ENCODE measurements around the gene MFN1.

Gene MFN1

DNA sequence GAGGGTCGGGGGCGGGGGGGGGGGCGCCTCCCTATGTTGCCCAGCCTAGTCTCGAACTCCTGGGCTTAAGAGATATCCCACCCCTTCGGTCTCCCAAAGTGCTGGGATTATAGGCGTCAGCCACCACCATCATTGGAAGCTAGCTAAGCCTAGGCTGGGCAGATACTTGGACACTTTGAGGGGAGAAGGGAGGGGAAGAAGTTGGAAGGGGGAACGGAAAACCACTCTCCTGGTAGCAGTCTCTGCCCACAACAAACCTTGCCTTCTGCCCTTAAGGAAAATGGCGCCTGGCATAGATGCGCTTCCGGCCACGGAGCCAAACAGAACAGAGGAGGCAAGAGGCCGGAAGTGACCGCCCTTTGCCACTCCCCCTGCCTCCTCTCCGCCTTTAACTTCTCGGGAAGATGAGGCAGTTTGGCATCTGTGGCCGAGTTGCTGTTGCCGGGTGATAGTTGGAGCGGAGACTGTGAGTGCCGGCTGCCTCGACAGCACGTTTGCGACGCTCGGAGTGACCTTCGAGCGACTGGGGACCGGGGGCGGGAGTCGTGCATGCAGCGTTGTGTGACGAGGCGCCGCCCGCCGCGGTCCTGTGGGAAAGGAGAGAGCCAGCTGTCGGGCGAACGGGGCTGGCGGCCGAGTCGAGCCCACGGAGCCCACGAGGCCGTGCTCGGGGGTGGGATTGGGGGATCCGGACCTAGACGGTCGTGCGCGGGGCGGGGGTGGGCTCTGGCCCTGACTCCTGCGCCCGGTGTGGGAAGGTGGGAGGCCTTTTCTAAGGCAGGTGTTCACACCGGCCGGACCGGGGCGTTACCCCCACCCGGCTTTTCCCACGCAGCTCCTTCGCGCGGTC lies at the start of gene MFN1 (continued):
- TF ChIP-seq, protein P1, sequence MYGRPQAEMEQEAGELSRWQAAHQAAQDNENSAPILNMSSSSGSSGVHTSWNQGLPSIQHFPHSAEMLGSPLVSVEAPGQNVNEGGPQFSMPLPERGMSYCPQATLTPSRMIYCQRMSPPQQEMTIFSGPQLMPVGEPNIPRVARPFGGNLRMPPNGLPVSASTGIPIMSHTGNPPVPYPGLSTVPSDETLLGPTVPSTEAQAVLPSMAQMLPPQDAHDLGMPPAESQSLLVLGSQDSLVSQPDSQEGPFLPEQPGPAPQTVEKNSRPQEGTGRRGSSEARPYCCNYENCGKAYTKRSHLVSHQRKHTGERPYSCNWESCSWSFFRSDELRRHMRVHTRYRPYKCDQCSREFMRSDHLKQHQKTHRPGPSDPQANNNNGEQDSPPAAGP (tag by site-specific recombination; IDR thresholded peaks at IDR 0.05): no peak
- TF ChIP-seq HOXD13 (CRISPR knock-in tag; IDR thresholded peaks at IDR 0.05; ENCODE audit: borderline replicate concordance) (no peak), ZNF19 (tag by site-specific recombination; IDR thresholded peaks at IDR 0.05; ENCODE audit: low read depth) (no peak), PRDM6 (tag by site-specific recombination; IDR thresholded peaks at IDR 0.05) (no peak), PRDM1 (tag by site-specific recombination; IDR thresholded peaks at IDR 0.05) (no peak), ZNF341 (tag by site-specific recombination; IDR thresholded peaks at IDR 0.05; ENCODE audit: low read depth) (no peak; the same call in 1 of the 2 replicates), ZNF121 (tag by site-specific recombination; IDR thresholded peaks at IDR 0.05) (0 out of 2 replicates have a peak, but pooled peaks have one; percentile 0), ZNF560 (tag by site-specific recombination; IDR thresholded peaks at IDR 0.05; ENCODE audit: borderline replicate concordance) (no peak), ZNF837 (tag by site-specific recombination; IDR thresholded peaks at IDR 0.05) (no peak), ZNF626 (tag by site-specific recombination; IDR thresholded peaks at IDR 0.05) (no peak), MEIS1 (CRISPR knock-in tag; IDR thresholded peaks at IDR 0.05; ENCODE audit: borderline replicate concordance) (no peak), ZNF624 (tag by site-specific recombination; IDR thresholded peaks at IDR 0.05) (no peak), ZNF621 (tag by site-specific recombination; IDR thresholded peaks at IDR 0.05) (no peak), ZNF510 (tag by site-specific recombination; IDR thresholded peaks at IDR 0.05; ENCODE audit: insufficient replicate concordance) (no peak), ZSCAN16 (tag by site-specific recombination; IDR thresholded peaks at IDR 0.05) (no peak), ZNF404 (tag by site-specific recombination; IDR thresholded peaks at IDR 0.05) (no peak), ZNF214 (tag by site-specific recombination; IDR thresholded peaks at IDR 0.05; ENCODE audit: borderline replicate concordance) (no peak), SP7 (tag by site-specific recombination; IDR thresholded peaks at IDR 0.05) (0 out of 2 replicates have a peak, but pooled peaks have one; percentile 18), ZBTB49 (tag by site-specific recombination; IDR thresholded peaks at IDR 0.05; ENCODE audit: low read depth) (no peak), ZNF155 (tag by site-specific recombination; IDR thresholded peaks at IDR 0.05) (no peak), ZNF133 (tag by site-specific recombination; IDR thresholded peaks at IDR 0.05) (no peak), ZNF366 (tag by site-specific recombination; conservative IDR thresholded peaks at IDR 0.05) (0 out of 2 replicates have a peak, but pooled peaks have one; percentile 24), ZNF391 (tag by site-specific recombination; IDR thresholded peaks at IDR 0.05; ENCODE audit: borderline replicate concordance, low read depth) (no peak), ZNF18 (tag by site-specific recombination; IDR thresholded peaks at IDR 0.05) (peak; percentile 93)
- TF ChIP-seq, protein P2, sequence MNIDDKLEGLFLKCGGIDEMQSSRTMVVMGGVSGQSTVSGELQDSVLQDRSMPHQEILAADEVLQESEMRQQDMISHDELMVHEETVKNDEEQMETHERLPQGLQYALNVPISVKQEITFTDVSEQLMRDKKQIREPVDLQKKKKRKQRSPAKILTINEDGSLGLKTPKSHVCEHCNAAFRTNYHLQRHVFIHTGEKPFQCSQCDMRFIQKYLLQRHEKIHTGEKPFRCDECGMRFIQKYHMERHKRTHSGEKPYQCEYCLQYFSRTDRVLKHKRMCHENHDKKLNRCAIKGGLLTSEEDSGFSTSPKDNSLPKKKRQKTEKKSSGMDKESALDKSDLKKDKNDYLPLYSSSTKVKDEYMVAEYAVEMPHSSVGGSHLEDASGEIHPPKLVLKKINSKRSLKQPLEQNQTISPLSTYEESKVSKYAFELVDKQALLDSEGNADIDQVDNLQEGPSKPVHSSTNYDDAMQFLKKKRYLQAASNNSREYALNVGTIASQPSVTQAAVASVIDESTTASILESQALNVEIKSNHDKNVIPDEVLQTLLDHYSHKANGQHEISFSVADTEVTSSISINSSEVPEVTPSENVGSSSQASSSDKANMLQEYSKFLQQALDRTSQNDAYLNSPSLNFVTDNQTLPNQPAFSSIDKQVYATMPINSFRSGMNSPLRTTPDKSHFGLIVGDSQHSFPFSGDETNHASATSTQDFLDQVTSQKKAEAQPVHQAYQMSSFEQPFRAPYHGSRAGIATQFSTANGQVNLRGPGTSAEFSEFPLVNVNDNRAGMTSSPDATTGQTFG (tag by site-specific recombination; IDR thresholded peaks at IDR 0.05; ENCODE audit: borderline replicate concordance): no peak
- TF ChIP-seq, protein P3, sequence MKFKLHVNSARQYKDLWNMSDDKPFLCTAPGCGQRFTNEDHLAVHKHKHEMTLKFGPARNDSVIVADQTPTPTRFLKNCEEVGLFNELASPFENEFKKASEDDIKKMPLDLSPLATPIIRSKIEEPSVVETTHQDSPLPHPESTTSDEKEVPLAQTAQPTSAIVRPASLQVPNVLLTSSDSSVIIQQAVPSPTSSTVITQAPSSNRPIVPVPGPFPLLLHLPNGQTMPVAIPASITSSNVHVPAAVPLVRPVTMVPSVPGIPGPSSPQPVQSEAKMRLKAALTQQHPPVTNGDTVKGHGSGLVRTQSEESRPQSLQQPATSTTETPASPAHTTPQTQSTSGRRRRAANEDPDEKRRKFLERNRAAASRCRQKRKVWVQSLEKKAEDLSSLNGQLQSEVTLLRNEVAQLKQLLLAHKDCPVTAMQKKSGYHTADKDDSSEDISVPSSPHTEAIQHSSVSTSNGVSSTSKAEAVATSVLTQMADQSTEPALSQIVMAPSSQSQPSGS (tag by site-specific recombination; IDR thresholded peaks at IDR 0.05; ENCODE audit: low read depth): no peak
- TF ChIP-seq, protein P4, sequence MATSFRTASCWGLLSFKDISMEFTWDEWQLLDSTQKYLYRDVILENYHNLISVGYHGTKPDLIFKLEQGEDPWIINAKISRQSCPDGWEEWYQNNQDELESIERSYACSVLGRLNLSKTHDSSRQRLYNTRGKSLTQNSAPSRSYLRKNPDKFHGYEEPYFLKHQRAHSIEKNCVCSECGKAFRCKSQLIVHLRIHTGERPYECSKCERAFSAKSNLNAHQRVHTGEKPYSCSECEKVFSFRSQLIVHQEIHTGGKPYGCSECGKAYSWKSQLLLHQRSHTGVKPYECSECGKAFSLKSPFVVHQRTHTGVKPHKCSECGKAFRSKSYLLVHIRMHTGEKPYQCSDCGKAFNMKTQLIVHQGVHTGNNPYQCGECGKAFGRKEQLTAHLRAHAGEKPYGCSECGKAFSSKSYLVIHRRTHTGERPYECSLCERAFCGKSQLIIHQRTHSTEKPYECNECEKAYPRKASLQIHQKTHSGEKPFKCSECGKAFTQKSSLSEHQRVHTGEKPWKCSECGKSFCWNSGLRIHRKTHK (tag by site-specific recombination; IDR thresholded peaks at IDR 0.05): no peak
